ENCODE measurements around the gene GALNT11. TPM values are rescaled to one million over a fixed set of nuclear protein-coding genes. Genes with fewer than 3 reads are reported as not detected.

GALNT11 gene
- total RNA-seq, 4 donors from 2014 or later, result 46.8 to 60.2 (median 51.8) TPM

GRCh38 chr7:151987748-151988529 lies 37.5 kb upstream of the GALNT11 start:
- H3K4me3 ChIP-seq, result no peak overlapping the region
- no peaks in the 10 kb centered on the region for H3K36me3 ChIP-seq
- no peaks in the 10 kb centered on the region for H3K4me1 ChIP-seq
- H3K27me3 ChIP-seq, result peaks cover 33% of the 10 kb centered on the region
- TF ChIP-seq POLR2AphosphoS5 (IDR thresholded peaks at IDR 0.05) (no peak), POLR2A (IDR thresholded peaks at IDR 0.05) (no peak), CTCF (IDR thresholded peaks at IDR 0.05) (no peak)
- ATAC-seq, result no peak
- WGBS, 2 donors (ENCODE audit: low coverage in 1 of 2), result 33 to 64% methylated on average over 1 to 4 of the region's 18 CpGs
- no peaks in the 10 kb centered on the region for H3K9me3 ChIP-seq
- H3K27ac ChIP-seq, result no peak overlapping the region

GRCh38 chr7:151992375-151992774 lies 33.1 kb upstream of the GALNT11 start:
- no peaks in the 10 kb centered on the region for H3K9me3 ChIP-seq
- H3K27me3 ChIP-seq, result peaks cover 49% of the 10 kb centered on the region
- no peak overlapping the region for H3K4me3 ChIP-seq
- no peak overlapping the region for H3K27ac ChIP-seq
- TF ChIP-seq POLR2A (IDR thresholded peaks at IDR 0.05), result no peak
- TF ChIP-seq POLR2AphosphoS5 (IDR thresholded peaks at IDR 0.05), result no peak
- TF ChIP-seq EP300 (IDR thresholded peaks at IDR 0.05), result no peak
- TF ChIP-seq CTCF (IDR thresholded peaks at IDR 0.05), result peak in 3 of 4 experiments; percentile 6 to 35 (median 14)
- no peaks in the 10 kb centered on the region for H3K36me3 ChIP-seq
- H3K4me1 ChIP-seq, result no peaks in the 10 kb centered on the region
- ATAC-seq, result peak; percentile 78
- WGBS, 2 donors (ENCODE audit: low coverage in 1 of 2), result 8 to 19% methylated on average over 12 of the region's 12 CpGs

- Histone ChIP-seq H3K27ac (no peak overlapping the region), H3K9me3 (no peaks in the 10 kb centered on the region), H3K27me3 (peaks cover 34% of the 10 kb centered on the region), H3K4me1 (no peaks in the 10 kb centered on the region), H3K4me3 (no peak overlapping the region), H3K36me3 (no peaks in the 10 kb centered on the region)
- ATAC-seq, result no peak
- 57% methylated on average over 11 to 14 of the region's 14 CpGs for WGBS, 2 donors (ENCODE audit: low coverage in 1 of 2)
- TF ChIP-seq POLR2A (IDR thresholded peaks at IDR 0.05), result no peak
- TF ChIP-seq CTCF (IDR thresholded peaks at IDR 0.05), result no peak
Measured at GRCh38 chr7:151993977-151994676, 31.3 kb upstream of the GALNT11 start.

- TF ChIP-seq CTCF (IDR thresholded peaks at IDR 0.05), result no peak
- WGBS, 2 donors (ENCODE audit: low coverage in 1 of 2), result 32 to 67% methylated on average over 4 to 6 of the region's 6 CpGs
- Histone ChIP-seq H3K4me1 (no peaks in the 10 kb centered on the region), H3K27ac (peak overlapping the region in 1 of 4 donors; percentile 23), H3K9me3 (no peaks in the 10 kb centered on the region), H3K4me3 (no peak overlapping the region), H3K36me3 (no peaks in the 10 kb centered on the region), H3K27me3 (peaks cover 12% of the 10 kb centered on the region)
- ATAC-seq, result peak; percentile 71
Measured at GRCh38 chr7:151999424-152000090, 25.9 kb upstream of the GALNT11 start.

Data from gastroesophageal sphincter (tissue), 4 donors.